ENCODE measurements around the gene GNB5. TPM values are rescaled to one million over a fixed set of nuclear protein-coding genes. Genes with fewer than 3 reads are reported as not detected.

Gene GNB5
- total RNA-seq, 1 experiment from 2014 or later: 48.8 TPM

- Mint-ChIP-seq H3K9me3 (ENCODE audit: low read depth, unreplicated experiment) (no peaks in the 10 kb centered on the region), H3K4me3 (ENCODE audit: low read depth, unreplicated experiment) (no peak overlapping the region), H3K27ac (ENCODE audit: unreplicated experiment) (no peak overlapping the region), H3K4me1 (ENCODE audit: low read depth, unreplicated experiment) (no peaks in the 10 kb centered on the region), H3K27me3 (ENCODE audit: unreplicated experiment) (no peaks in the 10 kb centered on the region), H3K36me3 (ENCODE audit: insufficient read depth, unreplicated experiment) (peaks cover 11% of the 10 kb centered on the region)
- DNase-seq: no peak
- BruUV-seq (replicated peaks): no TSS peak
- no peak for TF ChIP-seq CTCF (IDR thresholded peaks at IDR 0.05; ENCODE audit: unreplicated experiment)
- CTCF ChIA-PET: interaction anchor here (1.3 kb wide), 1 partner anchor 45 kb away, joined by 4 read pairs; no protein-coding TSS in a partner anchor
- intact Hi-C loops (cut with micrococcal nuclease; ENCODE audit: unreplicated experiment): no loop called here
These were observed 66.8 kb downstream of the GNB5 start for GRCh38 chr15:52124270-52124880.

- Mint-ChIP-seq H3K4me3 (ENCODE audit: low read depth, unreplicated experiment) (no peak overlapping the region), H3K4me1 (ENCODE audit: low read depth, unreplicated experiment) (no peaks in the 10 kb centered on the region), H3K27ac (ENCODE audit: unreplicated experiment) (no peak overlapping the region), H3K36me3 (ENCODE audit: insufficient read depth, unreplicated experiment) (peaks cover 5% of the 10 kb centered on the region), H3K9me3 (ENCODE audit: low read depth, unreplicated experiment) (no peaks in the 10 kb centered on the region), H3K27me3 (ENCODE audit: unreplicated experiment) (no peaks in the 10 kb centered on the region)
- TF ChIP-seq CTCF (IDR thresholded peaks at IDR 0.05; ENCODE audit: unreplicated experiment): no peak
- intact Hi-C loops (cut with micrococcal nuclease; ENCODE audit: unreplicated experiment): no loop called here
- CTCF ChIA-PET: no interaction called here
- BruUV-seq (replicated peaks): TSS peak; percentile 54
- no peak for DNase-seq
These were observed 69.3 kb downstream of the GNB5 start for GRCh38 chr15:52121896-52122295.

GRCh38 chr15:52121006-52121405 lies 70.2 kb downstream of the GNB5 start:
- H3K36me3 Mint-ChIP-seq (ENCODE audit: insufficient read depth, unreplicated experiment): peaks cover 5% of the 10 kb centered on the region
- intact Hi-C loops (cut with micrococcal nuclease; ENCODE audit: unreplicated experiment): no loop called here
- H3K4me1 Mint-ChIP-seq (ENCODE audit: low read depth, unreplicated experiment): peaks cover 9% of the 10 kb centered on the region
- H3K27me3 Mint-ChIP-seq (ENCODE audit: unreplicated experiment): no peaks in the 10 kb centered on the region
- no TSS peak for BruUV-seq (replicated peaks)
- H3K9me3 Mint-ChIP-seq (ENCODE audit: low read depth, unreplicated experiment): no peaks in the 10 kb centered on the region
- CTCF ChIA-PET: interaction anchor here (0.6 kb wide), 1 partner anchor 155 kb away, joined by 3 read pairs; no protein-coding TSS in a partner anchor
- no peak overlapping the region for H3K4me3 Mint-ChIP-seq (ENCODE audit: low read depth, unreplicated experiment)
- no peak for TF ChIP-seq CTCF (IDR thresholded peaks at IDR 0.05; ENCODE audit: unreplicated experiment)
- H3K27ac Mint-ChIP-seq (ENCODE audit: unreplicated experiment): no peak overlapping the region
- no peak for DNase-seq

- Mint-ChIP-seq H3K9me3 (ENCODE audit: low read depth, unreplicated experiment) (no peaks in the 10 kb centered on the region), H3K27ac (ENCODE audit: unreplicated experiment) (no peak overlapping the region)
- CTCF ChIA-PET: interaction anchor here (0.6 kb wide), 1 partner anchor 154 kb away, joined by 3 read pairs; no protein-coding TSS in a partner anchor
These were observed 70.7 kb downstream of the GNB5 start for GRCh38 chr15:52120488-52120887.

More at GRCh38 chr15:52120488-52120887, 70.7 kb downstream of the GNB5 start:
- H3K27me3 Mint-ChIP-seq (ENCODE audit: unreplicated experiment): no peaks in the 10 kb centered on the region
- BruUV-seq (replicated peaks): no TSS peak
- no peak for TF ChIP-seq CTCF (IDR thresholded peaks at IDR 0.05; ENCODE audit: unreplicated experiment)
- DNase-seq: no peak
- H3K36me3 Mint-ChIP-seq (ENCODE audit: insufficient read depth, unreplicated experiment): peaks cover 5% of the 10 kb centered on the region
- H3K4me1 Mint-ChIP-seq (ENCODE audit: low read depth, unreplicated experiment): peaks cover 14% of the 10 kb centered on the region
- H3K4me3 Mint-ChIP-seq (ENCODE audit: low read depth, unreplicated experiment): no peak overlapping the region
- intact Hi-C loops (cut with micrococcal nuclease; ENCODE audit: unreplicated experiment): no loop called here

Measured in Calu3 (cell line).